Measurements from ENCODE around the gene KRT20. TPM values are rescaled to one million over a fixed set of nuclear protein-coding genes. Genes with fewer than 3 reads are reported as not detected.

Gene KRT20
- total and polyA plus RNA-seq, 2 experiments from 2014 or later = not detected

DNA sequence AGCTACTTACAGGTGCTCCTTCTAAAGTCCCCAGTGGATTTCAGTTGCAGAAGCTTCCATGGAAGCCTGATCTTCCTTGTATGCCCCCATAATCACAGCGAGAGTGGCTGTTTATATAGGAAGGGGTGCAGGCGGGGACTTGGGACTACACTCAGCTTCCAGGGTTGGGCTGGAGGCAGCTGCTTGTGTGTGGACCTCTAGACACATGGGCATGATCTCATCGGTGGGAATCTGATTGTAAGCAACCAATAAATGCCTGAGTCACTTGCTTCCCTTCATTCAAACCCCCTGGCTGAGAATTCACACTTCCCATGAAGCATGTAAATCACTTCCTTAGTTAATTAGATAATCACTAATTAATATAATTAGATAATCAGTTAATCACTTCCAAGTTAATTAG, 1.0 kb upstream of the KRT20 start:
- no peaks in the 10 kb centered on the region for H3K36me3 Mint-ChIP-seq (ENCODE audit: low read depth)
- H4K20me1 ChIP-seq (replicated peaks; ENCODE audit: insufficient read depth) = no peaks in the 10 kb centered on the region
- H3K27ac Mint-ChIP-seq = no peak overlapping the region
- H3K27me3 Mint-ChIP-seq (ENCODE audit: insufficient read depth, low read depth, poor library complexity) = no peaks in the 10 kb centered on the region
- no peaks in the 10 kb centered on the region for H3K9me2 ChIP-seq (ENCODE audit: insufficient read depth)
- DNase-seq (ENCODE audit: low spot score) = no peak
- H3K27me3 ChIP-seq (ENCODE audit: insufficient read depth) = no peaks in the 10 kb centered on the region
- no peak overlapping the region for H3K27ac ChIP-seq (ENCODE audit: low read depth)
- H3K4me2 ChIP-seq = no peak overlapping the region
- H3K4me3 Mint-ChIP-seq = no peak overlapping the region
- H2AFZ ChIP-seq = no peak overlapping the region
- H3F3A ChIP-seq (replicated peaks; ENCODE audit: low read depth) = no peaks in the 10 kb centered on the region
- ATAC-seq = no peak
- no peaks in the 10 kb centered on the region for H3K4me1 Mint-ChIP-seq
- no peaks in the 10 kb centered on the region for H3K36me3 ChIP-seq (ENCODE audit: insufficient read depth)
- TF ChIP-seq POLR2AphosphoS5 (IDR thresholded peaks at IDR 0.05; ENCODE audit: low read depth) = no peak
- no peak for TF ChIP-seq EZH2phosphoT487 (IDR thresholded peaks at IDR 0.05; ENCODE audit: unreplicated experiment)
- TF ChIP-seq EZH2 (IDR thresholded peaks at IDR 0.05; ENCODE audit: low read depth, unreplicated experiment) = no peak
- no peak for TF ChIP-seq STAT1 (IDR thresholded peaks at IDR 0.05; ENCODE audit: unreplicated experiment)
- TF ChIP-seq CTCF (conservative IDR thresholded peaks at IDR 0.05; ENCODE audit: low read depth in 2 of 2) = no peak
- no peak for TF ChIP-seq CREB1 (CRISPR knock-in tag; IDR thresholded peaks at IDR 0.05; ENCODE audit: low read depth)
- no peak for TF ChIP-seq JUNB (IDR thresholded peaks at IDR 0.05; ENCODE audit: unreplicated experiment)
- TF ChIP-seq ZNF462 (CRISPR knock-in tag; IDR thresholded peaks at IDR 0.05) = no peak
- TF ChIP-seq ZNF114 (CRISPR knock-in tag; IDR thresholded peaks at IDR 0.05) = no peak
- no peak for TF ChIP-seq REST (IDR thresholded peaks at IDR 0.05; ENCODE audit: unreplicated experiment)
- TF ChIP-seq, protein P1, sequence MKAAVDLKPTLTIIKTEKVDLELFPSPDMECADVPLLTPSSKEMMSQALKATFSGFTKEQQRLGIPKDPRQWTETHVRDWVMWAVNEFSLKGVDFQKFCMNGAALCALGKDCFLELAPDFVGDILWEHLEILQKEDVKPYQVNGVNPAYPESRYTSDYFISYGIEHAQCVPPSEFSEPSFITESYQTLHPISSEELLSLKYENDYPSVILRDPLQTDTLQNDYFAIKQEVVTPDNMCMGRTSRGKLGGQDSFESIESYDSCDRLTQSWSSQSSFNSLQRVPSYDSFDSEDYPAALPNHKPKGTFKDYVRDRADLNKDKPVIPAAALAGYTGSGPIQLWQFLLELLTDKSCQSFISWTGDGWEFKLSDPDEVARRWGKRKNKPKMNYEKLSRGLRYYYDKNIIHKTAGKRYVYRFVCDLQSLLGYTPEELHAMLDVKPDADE (IDR thresholded peaks at IDR 0.05) = no peak
- TF ChIP-seq NANOG (IDR thresholded peaks at IDR 0.05; ENCODE audit: borderline replicate concordance) = no peak
- TF ChIP-seq ZNF331 (CRISPR knock-in tag; IDR thresholded peaks at IDR 0.05; ENCODE audit: low read depth) = no peak
- no peaks in the 10 kb centered on the region for H3K79me2 ChIP-seq (replicated peaks; ENCODE audit: insufficient read depth)
- no peaks in the 10 kb centered on the region for H3K4me1 ChIP-seq (ENCODE audit: insufficient read depth)
- H3K9me3 Mint-ChIP-seq = no peaks in the 10 kb centered on the region
- H3K4me3 ChIP-seq = no peak overlapping the region

All from GM23338 (cell line).